NCI-H524 treated with DMSO at 0.1 percent for 48 hours (cell line): Measurements from ENCODE around the gene CYP24A1.
"Not testable (repeated sequence)": the region's sequence is repeated elsewhere in the genome, so short reads cannot be mapped to it uniquely, and the experiment has no call there.

Experiments used
- DNase-seq: peaks from one replicate; lab custom pipeline; 2025; lab: John Stamatoyannopoulos, UW

The CYP24A1 gene

DNA sequence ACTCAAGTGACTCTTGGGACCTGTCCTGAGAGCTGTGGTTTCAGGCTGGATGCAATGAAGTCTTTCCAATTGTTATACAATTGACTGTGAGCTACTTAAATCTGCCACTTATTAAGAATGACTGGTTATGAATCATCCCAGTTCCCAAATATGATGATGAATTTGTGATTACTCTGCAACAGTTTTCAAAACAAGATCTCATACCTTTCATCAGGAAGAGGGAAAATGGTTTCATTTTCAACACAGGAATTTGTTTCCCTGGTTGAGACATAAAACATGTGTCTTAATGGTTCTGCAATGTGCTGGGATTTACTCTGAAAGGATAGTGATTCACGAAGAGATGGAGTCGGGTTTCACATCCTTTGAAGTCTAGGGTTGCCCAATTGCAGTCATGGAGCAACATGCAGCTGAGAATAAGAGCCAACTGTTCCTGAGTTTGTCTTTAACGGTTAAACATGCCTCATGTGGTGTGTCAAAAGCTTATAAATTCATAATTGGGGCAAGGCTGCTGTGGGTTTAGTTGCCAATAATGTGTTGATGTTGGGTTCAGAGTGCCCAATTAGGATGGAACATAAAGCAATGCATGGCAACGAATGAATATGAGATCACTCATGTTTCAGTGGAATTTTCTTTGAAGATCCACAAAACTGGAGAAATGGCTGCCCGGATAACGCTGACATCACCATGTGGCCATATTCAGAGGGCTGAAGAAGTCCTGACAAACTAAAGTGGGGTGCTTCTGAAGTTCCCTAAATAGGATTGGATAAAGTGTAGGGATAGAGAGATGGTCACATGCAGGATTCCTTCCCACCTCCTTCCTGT lies 41.0 kb downstream of the CYP24A1 start:
- no peak for DNase-seq

DNA sequence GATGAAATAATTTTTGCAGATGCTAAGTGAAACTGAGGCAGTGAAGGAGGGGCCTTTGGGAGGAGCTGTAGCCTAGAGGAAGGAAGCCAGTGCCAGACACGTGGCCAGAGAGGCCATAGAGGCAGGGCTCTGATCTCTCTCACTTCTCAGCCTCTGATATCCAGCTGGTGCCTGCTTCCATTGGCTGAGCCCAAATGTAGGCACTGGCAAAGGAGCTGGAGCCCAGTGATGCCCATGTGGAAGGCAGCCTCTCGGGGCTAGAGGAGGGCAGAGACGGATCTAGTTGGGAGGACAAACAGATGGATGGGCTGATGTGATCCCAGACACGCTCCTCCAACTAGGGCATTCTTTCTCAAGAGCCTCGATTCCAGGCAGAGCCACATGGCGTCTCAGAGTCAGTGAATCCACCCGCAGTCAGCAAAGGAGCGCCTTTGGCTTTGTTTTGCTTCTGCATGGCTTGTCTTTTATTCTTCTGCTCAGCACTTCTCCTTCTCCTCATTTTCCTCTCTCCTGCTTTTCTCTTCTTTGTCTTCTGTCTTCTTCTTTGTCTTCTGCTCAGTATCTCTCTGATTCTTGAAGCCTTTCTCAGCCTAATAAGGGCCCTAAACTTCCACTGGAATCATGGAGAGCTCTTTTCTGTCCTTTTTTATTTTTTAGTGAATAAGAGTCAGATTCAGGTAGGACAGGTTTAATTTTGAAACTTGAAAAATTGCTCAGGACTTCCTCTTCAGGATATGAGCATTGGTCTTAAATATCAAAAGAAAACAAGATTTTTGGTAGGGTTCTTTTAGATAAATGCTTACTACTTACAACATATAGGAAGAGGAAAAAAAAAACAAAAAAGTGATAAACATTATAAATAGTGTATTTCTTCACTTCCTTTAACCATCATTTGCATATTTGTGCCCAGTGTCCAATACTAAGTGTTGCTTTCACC lies 41.8 kb downstream of the CYP24A1 start:
- no peak for DNase-seq

DNA sequence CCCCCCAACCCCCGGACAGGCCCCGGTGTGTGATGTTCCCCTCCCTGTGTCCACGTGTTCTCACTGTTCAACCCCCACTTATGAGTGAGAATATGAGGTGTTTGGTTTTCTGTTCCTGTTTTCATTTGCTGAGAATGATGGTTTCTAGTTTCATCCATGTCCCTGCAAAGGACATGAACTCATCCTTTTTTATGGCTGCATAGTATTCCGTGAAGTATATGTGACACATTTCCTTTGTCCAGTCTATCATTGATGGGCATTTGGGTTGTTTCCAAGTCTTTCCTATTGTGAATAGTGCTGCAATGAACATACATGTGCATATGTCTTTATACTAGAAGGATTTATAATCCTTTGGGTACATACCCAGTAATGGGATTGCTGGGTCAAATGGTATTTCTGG lies 42.7 kb downstream of the CYP24A1 start:
- not testable (repeated sequence) for DNase-seq

- DNase-seq: no peak
Observed at GRCh38 chr20:54129350-54129749, 44.4 kb downstream of the CYP24A1 start.

DNA sequence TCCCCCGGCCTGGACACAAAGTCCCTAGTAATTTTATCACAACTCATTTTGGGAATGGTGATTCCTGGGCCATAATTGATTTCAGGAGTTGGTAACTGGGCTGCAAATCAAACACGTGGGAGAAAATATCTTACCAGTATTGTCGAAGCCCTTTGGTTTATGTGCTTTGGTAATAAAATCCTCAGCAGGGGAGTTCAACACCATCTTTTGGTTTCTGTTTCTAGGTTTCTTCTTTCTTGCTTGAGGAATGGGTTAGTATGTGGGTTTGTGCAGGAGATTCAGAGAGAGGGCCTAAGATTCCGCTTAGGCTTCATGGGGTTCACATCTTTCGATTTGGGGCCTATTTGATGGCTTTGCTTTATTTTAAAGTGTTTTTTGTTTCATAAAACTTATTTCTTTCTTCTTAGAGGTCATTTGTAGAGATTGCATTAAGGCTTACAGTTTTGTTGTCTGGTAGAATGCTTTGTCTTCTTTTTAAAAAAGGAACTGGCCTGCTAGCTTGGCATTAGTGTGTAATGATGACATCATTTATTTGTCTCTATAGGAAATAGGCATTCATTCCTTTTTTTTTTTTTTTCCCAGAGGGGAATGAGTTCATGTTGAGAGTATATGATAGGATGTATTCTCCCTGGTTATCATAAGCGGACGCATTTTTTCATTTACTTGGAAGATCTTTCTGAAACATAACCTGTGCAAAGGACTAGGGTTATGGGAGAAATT lies 45.8 kb downstream of the CYP24A1 start:
- no peak for DNase-seq

GRCh38 chr20:54126806-54127655 lies 46.8 kb downstream of the CYP24A1 start:
- DNase-seq: no peak

DNA sequence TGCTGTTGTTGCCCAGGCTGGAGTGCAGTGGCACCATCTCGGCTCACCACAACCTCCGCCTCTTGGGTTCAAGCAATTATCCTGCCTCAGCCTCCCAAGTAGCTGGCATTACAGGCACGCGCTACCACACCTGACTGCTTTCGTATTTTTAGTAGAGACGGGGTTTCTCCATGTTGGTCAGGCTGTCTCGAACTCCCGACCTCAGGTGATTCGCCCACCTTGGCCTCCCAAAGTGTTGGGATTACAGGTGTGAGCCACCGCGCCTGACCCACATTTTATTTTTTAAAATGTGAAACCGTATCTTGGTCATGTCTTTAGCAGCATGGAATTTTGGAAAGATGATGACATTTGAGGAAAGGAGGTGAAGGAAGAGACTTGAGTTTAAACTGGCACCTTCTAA lies 47.5 kb downstream of the CYP24A1 start:
- not testable (repeated sequence) for DNase-seq

DNA sequence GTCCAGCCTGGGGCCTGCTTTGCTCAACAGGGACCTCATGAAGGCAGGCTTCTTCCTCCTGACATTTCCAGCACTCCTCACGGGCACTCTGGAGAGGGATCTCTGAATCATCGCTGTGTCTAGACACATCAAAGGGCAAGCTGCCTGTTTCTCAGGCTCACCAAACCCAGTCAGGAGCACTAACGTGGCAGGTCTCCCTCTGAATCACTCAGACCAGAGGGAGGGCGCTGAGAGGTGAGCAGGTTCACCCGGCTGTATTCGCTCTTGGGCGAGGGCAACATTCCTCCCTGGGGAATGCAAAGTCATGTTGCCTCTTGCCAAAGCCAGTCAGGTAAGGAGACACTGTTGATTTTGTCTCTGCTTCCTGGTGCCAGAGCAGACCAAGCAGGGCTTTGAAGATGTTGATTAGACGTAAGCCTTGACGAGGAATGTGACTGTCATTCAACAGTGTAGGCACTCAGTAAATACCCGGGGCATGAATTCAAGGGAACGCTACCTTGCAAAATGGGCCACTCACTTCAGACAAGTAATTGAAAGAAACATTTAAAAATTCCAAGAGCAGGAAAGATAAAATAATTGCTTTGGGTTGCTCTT lies 50.1 kb downstream of the CYP24A1 start:
- no peak for DNase-seq

GRCh38 chr20:54122681-54123586 lies 50.9 kb downstream of the CYP24A1 start:
- DNase-seq: no peak

- DNase-seq: no peak
Observed at GRCh38 chr20:54122189-54122588, 51.6 kb downstream of the CYP24A1 start.

GRCh38 chr20:54119744-54120143 lies 54.0 kb downstream of the CYP24A1 start:
- DNase-seq: no peak

DNA sequence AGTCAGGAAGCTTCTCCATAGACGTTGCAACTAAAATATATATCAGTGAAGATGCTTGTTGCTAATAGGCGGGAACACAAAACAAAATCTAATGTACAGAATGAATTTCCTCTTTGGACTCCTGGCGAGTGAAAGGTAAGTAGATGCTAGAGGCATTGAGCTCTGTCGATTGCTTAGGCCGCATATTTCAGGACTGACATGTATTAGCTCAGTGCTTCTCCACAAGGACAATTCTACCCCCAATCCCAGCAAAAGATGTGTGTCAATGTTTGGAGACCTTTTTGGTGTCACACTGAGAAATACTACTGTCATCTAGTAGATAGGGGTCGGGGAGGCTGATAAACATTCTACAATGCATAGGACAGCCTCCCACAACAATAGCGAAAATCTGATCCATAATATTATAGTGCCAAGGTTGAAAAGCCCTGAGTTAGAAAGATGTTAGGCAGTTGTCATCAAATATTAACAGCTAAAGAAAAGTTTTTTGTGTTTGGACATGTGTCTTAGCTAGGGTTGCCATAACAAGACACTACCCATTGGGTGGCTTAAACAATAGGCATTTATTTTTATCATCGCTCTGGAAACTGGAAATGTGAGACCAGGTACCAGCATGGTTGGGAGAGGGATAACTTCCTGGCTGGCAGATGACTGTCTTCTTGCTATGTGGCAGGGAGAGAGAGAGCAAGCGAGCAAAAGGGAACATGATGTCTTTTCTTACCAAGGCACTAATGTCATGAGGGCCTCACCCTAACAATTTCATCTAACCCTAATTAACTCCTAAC lies 55.4 kb downstream of the CYP24A1 start:
- DNase-seq: no peak

DNA sequence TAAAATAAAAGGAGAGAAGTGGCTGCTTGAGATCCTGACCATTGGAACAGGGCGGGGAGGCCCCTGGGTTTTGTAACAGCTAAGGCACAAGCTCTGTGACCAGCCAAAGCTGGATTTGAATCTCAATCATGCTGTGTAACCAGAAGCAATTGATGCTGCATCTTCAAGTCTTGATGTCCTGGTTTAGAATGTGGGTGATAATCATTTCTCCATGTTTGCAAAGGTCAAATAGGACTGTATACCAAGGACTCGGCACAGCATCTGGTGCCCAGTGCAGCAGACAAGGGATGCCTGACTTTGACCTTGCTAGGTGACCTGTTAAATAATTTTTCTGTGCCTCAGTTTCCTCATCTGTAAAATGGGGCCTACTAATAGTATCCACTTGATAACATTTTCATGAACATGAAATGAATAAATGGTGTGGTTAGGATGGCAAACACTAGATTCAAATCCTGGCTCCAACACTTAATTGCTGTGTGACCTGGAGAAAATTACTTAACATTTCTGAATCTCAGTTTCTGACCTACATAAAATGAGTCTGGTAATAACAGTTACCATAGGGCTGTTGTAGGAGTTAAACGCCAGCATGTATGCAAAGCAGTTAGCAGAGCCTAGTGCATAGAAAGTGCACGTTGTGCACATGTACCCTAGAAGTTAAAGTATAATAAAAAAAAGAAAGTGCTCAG lies 57.1 kb downstream of the CYP24A1 start:
- DNase-seq: no peak

DNA sequence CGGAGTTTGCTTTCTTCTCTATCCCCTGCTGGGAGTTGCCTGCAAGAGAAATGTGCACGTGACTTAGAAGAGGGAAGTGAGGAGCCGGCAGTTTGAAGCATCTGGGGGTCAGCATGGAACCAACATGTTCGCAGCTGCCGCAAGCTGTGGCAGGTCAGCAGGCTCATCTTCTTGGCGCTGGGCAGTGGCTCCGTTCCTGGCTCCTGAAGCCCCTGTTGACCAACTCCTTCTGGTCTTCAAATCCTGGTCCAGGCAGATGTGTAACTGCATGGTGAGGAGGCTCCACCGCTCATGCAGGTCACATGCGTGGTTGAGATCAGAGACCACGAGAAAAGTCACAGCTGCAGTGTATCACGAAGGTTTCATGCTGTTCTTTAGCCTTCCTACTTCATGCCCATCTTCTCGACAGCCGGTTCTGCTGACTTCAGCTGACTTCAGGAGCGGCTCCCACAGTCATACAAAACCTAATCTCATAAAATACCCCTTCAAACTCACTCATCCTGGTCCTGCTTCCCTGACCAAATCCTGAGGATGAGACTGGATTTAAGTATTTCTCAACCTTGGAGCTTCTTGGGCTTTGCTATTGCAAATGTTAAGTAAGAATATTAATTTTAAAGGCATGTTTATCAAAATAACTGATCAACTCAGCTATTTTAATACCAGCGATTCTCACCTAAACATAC lies 58.5 kb downstream of the CYP24A1 start:
- DNase-seq: no peak

DNA sequence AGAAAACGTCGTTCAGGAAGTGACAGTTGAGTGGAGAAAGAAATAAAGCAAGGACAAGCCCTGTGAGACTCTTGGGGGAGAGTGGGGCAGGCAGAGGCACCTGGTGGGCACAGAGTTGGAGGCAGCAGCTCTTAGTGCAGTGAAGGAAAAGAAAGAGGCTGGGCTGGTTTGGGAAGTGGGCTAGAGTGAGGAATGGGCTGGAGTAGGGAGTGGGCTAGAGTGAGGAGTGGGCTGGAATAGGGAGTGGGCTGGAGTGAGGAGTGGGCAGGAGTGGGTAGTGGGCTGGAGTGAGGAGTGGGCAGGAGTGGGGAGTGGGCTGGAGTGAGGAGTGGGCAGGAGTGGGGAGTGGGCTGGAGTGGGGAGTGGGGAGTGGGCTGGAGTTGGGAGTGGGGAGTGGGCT lies 59.7 kb downstream of the CYP24A1 start:
- no peak for DNase-seq

GRCh38 chr20:54113566-54113965 lies 60.2 kb downstream of the CYP24A1 start:
- no peak for DNase-seq

GRCh38 chr20:54112221-54112884 lies 61.4 kb downstream of the CYP24A1 start:
- no peak for DNase-seq
